Measurements from ENCODE around the gene SLC25A36. TPM values are rescaled to one million over a fixed set of nuclear protein-coding genes. Genes with fewer than 3 reads are reported as not detected.

The SLC25A36 gene
- total RNA-seq, 4 donors from 2014 or later: 78.7 to 95.3 (median 81.7) TPM

GRCh38 chr3:140956058-140956835 lies 14.6 kb downstream of the SLC25A36 start:
- no peak for TF ChIP-seq CTCF (IDR thresholded peaks at IDR 0.05; ENCODE audit: low read depth)

GRCh38 chr3:140972833-140973232 lies 31.2 kb downstream of the SLC25A36 start:
- TF ChIP-seq CTCF (IDR thresholded peaks at IDR 0.05; ENCODE audit: low read depth): no peak

- no peak for TF ChIP-seq CTCF (IDR thresholded peaks at IDR 0.05; ENCODE audit: low read depth)
Measured at GRCh38 chr3:140974900-140975299, 33.3 kb downstream of the SLC25A36 start.

- TF ChIP-seq CTCF (IDR thresholded peaks at IDR 0.05; ENCODE audit: low read depth): no peak
Measured at GRCh38 chr3:140980663-140981062, 39.0 kb downstream of the SLC25A36 start.

- TF ChIP-seq CTCF (IDR thresholded peaks at IDR 0.05; ENCODE audit: low read depth): no peak
Measured at GRCh38 chr3:140994316-140994715, 52.7 kb downstream of the SLC25A36 start.

- no peak for TF ChIP-seq CTCF (IDR thresholded peaks at IDR 0.05; ENCODE audit: low read depth)
Measured at GRCh38 chr3:140995881-140996280, 54.2 kb downstream of the SLC25A36 start.

GRCh38 chr3:141000027-141000663 lies 58.5 kb downstream of the SLC25A36 start:
- no peak for TF ChIP-seq CTCF (IDR thresholded peaks at IDR 0.05; ENCODE audit: low read depth)
